ENCODE data around the gene FNBP1L.
A peak's percentile ranks its signal among the peaks of the same experiment; 100 is the strongest.

Gene FNBP1L

DNA sequence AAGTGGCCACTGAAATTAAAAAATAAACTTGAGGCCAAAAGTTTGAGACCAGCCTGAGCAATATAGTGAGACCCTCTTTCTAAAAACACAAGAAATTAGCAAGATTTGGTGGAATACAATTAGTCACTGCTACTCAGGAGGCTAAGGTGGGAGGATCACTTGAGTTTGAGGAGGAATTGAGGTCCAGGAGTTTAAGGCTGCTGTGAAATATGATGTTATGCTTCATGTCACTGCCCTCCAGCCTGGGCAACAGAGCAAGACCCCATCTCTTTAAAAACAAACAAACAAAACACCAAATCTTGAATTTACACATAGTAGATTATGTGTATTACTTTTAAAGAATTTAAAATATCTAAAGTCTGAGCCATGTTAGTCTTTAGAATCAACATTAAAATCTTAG, 6.3 kb upstream of the FNBP1L start:
- H3K4me3 ChIP-seq (replicated peaks in 1 of 2; ENCODE audit: low read depth in 2 of 2, low read length in 2 of 2): no peak overlapping the region
- TF ChIP-seq, protein P1, sequence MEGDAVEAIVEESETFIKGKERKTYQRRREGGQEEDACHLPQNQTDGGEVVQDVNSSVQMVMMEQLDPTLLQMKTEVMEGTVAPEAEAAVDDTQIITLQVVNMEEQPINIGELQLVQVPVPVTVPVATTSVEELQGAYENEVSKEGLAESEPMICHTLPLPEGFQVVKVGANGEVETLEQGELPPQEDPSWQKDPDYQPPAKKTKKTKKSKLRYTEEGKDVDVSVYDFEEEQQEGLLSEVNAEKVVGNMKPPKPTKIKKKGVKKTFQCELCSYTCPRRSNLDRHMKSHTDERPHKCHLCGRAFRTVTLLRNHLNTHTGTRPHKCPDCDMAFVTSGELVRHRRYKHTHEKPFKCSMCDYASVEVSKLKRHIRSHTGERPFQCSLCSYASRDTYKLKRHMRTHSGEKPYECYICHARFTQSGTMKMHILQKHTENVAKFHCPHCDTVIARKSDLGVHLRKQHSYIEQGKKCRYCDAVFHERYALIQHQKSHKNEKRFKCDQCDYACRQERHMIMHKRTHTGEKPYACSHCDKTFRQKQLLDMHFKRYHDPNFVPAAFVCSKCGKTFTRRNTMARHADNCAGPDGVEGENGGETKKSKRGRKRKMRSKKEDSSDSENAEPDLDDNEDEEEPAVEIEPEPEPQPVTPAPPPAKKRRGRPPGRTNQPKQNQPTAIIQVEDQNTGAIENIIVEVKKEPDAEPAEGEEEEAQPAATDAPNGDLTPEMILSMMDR (IDR thresholded peaks at IDR 0.05; ENCODE audit: low read depth, low read length): no peak
- DNase-seq (ENCODE audit: low read depth in 2 of 2): no peak

DNA sequence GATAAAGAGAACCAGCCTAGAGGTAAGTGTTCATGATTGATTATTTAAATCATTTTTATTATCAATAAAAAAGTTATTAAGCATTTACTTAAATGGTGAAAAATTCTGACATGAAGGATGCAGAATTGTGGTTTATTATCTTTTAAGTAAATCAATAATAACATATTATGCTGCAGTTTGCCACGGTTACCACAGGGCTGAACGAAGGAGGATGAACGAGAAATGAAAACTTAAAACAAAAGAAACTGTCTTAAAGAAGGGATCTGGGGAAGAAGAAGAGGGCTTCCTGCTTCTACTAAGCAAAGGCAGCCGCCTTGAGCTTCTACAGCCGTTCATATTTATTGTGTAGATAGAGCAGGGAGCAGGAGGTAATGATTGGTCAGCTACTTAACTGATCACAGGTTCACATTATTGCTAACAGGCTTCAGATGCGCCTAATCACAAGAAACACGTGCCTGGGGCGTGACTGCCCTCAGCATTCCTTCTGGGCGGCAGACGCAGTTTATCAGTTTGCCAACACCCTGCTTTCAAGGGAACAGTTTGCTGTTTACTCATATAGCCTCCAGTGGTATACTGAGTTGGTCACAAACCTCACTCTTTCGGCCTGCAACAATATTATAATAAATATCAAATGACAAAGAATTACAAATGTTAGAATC, 5.8 kb upstream of the FNBP1L start:
- peak in 1 of 2 donors; percentile 25 for DNase-seq (ENCODE audit: low read depth in 2 of 2)
- no peak overlapping the region for H3K4me3 ChIP-seq (replicated peaks in 1 of 2; ENCODE audit: low read depth in 2 of 2, low read length in 2 of 2)
- TF ChIP-seq, protein P1 (IDR thresholded peaks at IDR 0.05; ENCODE audit: low read depth, low read length): no peak

DNA sequence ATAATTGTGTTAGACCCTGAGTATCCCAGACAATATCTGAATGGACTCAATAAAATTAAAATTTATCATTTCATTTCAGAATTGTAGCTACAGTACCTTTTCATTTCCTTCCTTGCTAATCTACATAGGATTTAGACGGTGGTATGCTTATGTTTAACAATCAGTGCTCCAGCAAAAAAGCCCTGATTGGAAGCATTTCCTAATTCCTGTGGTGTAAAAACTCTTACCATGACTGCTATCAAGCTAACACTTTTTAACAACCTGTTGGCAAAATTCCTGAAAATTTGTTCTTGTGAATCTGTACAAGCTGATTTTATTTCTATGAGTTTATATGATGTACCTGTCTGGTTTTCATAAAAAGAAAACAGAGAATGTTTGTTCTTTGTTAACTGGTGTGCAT, 5.2 kb upstream of the FNBP1L start:
- no peak for DNase-seq (ENCODE audit: low read depth in 2 of 2)
- TF ChIP-seq, protein P1 (IDR thresholded peaks at IDR 0.05; ENCODE audit: low read depth, low read length): no peak
- H3K4me3 ChIP-seq (replicated peaks in 1 of 2; ENCODE audit: low read depth in 2 of 2, low read length in 2 of 2): no peak overlapping the region

DNA sequence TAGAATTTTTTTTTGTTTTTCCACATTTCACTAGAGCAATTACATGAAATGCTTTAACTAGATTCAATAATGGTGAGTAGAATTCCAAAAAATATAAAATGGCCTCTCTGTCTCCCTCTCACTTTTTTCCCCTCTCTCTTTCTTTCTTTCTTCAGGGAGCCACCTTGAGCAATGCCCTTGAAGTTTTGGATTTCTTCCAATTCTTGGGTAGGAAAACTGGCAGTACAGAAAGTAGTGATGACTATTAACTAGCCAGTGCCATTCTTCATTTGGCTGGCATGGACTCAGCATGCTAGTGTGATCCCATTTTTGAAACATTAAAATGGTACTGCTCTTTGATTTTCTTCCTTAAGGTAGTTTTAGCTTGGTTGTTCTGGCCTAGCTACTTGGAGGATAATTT, 4.5 kb upstream of the FNBP1L start:
- no peak for DNase-seq (ENCODE audit: low read depth in 2 of 2)
- H3K4me3 ChIP-seq (replicated peaks in 1 of 2; ENCODE audit: low read depth in 2 of 2, low read length in 2 of 2): no peak overlapping the region
- TF ChIP-seq, protein P1 (IDR thresholded peaks at IDR 0.05; ENCODE audit: low read depth, low read length): no peak

DNA sequence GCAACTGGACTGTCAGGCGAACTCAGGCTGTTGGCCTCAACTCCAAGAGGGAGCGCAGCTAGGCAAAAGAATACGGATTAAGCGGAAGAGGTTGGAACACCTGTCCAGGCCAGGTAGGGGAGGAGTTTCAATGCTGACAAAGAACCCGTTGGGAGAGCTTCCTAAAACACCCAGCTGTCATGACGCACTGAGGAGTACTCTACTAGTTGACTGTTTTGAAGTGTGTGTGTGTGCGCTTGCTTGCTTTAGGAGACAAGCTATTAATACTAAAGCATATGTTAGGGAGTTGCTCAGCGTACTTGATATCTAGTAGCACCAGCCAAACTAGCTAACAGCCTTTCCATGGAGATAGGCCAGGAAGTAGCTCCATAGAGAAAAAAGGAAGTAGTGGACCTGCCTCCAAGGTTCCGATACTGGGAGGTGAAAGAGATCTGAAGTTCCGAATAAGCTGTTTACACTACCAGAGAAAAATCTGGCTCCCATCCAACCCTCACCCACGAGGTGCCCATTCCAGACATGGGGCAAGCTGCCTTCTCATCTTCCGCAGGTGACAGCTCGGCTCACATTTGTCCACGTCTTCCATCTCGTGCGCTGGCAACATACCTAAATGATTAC, 974 bp upstream of the FNBP1L start:
- TF ChIP-seq, protein P1 (IDR thresholded peaks at IDR 0.05; ENCODE audit: low read depth, low read length): no peak
- peak overlapping the region in 1 of 2 donors; percentile 74 for H3K4me3 ChIP-seq (replicated peaks in 1 of 2; ENCODE audit: low read depth in 2 of 2, low read length in 2 of 2)
- DNase-seq (ENCODE audit: low read depth in 2 of 2): peak; percentile 10 to 21

DNA sequence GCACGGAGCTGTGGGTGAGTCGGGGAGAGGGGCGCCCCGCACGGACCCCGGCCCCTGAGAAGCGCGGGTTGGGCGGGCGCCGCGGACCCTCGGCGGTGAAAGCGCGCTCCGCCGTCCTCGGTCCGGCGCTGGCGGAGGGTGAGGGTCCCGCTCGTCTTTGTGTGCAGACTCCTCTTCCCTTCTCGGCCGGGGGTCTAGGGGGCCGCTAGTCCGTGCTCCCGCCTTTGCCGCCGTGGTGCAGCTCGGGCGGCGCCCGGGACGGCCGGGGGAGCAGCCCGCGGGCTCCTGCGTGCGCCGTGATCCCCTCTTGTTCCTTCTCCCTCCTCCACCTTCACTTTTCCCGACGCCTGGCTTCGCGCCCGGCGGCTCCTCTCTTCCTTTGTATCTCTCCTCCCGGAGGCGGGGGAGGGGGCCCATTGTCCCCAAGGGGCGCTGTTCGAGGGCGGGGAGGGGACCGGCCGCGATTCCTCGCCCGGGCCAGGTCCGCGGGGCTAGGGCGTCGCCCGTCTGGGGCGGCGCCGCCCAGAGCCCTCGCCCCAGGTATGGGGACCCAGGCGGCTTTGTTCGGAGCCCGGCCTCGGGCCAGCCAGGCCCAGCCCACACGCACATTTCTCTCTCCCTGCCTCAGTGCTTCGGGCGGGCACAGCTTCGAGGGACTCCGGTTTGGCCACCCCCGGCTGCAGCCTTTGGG, 519 bp downstream of the FNBP1L start:
- TF ChIP-seq, protein P1 (IDR thresholded peaks at IDR 0.05; ENCODE audit: low read depth, low read length): no peak
- peak overlapping the region; percentile 74 to 87 for H3K4me3 ChIP-seq (replicated peaks in 1 of 2; ENCODE audit: low read depth in 2 of 2, low read length in 2 of 2)
- DNase-seq (ENCODE audit: low read depth in 2 of 2): peak; percentile 20 to 29
